Uterus (tissue), 2 donors: ENCODE measurements around the gene MCTP1.

Source experiments
- POLR2A ChIP-seq, 2 donors: fragments of 450-650 bp; IDR thresholded peaks; one replicate each; pipeline ENCODE4 v1.6.1; 2016; ENCODE audit warnings: antibody characterized with exemption in 2 of 2, mild to moderate bottlenecking in 1 of 2, moderate library complexity in 1 of 2
- TF ChIP-seq, protein P1 (sequence below), 4 experiments: fragments of 200-600 bp in 2 of 4; fragments of 450-650 bp in 2 of 4; sonication (generic) in 2 of 4; IDR thresholded peaks; one replicate each; pipeline ENCODE4 v1.5.1; 2016 to 2019; ENCODE audit warnings: antibody characterized with exemption in 4 of 4, mild to moderate bottlenecking in 2 of 4, moderate library complexity in 1 of 4

DNA sequence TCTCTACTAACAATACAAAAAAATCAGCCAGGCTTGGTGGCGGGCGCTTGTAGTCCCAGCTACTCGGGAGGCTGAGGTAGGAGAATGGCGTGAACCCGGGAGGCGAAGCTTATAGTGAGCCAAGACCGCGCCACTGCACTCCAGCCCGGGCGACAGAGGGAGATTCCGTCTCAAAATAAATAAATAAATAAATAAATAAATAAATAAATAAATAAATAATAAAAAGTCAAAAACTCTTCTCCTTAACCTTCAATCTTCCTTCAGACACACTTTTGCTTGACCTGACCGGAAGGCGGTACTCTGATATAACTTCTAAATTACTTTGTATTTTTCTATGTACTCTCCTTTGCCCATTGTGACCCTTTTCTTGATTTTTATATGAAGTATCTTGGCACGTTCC is 364.3 kb downstream of the MCTP1 start:
- TF ChIP-seq, protein P1, sequence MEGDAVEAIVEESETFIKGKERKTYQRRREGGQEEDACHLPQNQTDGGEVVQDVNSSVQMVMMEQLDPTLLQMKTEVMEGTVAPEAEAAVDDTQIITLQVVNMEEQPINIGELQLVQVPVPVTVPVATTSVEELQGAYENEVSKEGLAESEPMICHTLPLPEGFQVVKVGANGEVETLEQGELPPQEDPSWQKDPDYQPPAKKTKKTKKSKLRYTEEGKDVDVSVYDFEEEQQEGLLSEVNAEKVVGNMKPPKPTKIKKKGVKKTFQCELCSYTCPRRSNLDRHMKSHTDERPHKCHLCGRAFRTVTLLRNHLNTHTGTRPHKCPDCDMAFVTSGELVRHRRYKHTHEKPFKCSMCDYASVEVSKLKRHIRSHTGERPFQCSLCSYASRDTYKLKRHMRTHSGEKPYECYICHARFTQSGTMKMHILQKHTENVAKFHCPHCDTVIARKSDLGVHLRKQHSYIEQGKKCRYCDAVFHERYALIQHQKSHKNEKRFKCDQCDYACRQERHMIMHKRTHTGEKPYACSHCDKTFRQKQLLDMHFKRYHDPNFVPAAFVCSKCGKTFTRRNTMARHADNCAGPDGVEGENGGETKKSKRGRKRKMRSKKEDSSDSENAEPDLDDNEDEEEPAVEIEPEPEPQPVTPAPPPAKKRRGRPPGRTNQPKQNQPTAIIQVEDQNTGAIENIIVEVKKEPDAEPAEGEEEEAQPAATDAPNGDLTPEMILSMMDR (IDR thresholded peaks at IDR 0.05): no peak
- TF ChIP-seq POLR2A (IDR thresholded peaks at IDR 0.05): no peak
